GM23248 (cell line): ENCODE data around the gene GALNT1.

Experiments used
- EZH2 ChIP-seq: fragments of 200-600 bp; sonication (generic); IDR thresholded peaks from 2 replicates; pipeline ENCODE4 v1.6.1; 2018; ENCODE audit warnings: antibody characterized with exemption, mild to moderate bottlenecking; ENCODE audit not compliant: insufficient read depth, poor library complexity, severe bottlenecking
- EZH2phosphoT487 ChIP-seq: fragments of 200-600 bp; sonication (generic); IDR thresholded peaks from 2 replicates; pipeline ENCODE4 v1.6.1; 2018; ENCODE audit warnings: antibody characterized with exemption, moderate library complexity, mild to moderate bottlenecking, low read depth; ENCODE audit not compliant: insufficient read depth

GRCh38 chr18:35729991-35730668, 148.6 kb downstream of the GALNT1 start:
- TF ChIP-seq EZH2phosphoT487 (no peak), EZH2 (no peak)
